Body of pancreas (tissue), 4 donors: ENCODE measurements around the gene SEC14L2. TPM values are rescaled to one million over a fixed set of nuclear protein-coding genes. Genes with fewer than 3 reads are reported as not detected.

Experiments
- ATAC-seq: fragments of 150-250 bp; one replicate; pipeline ENCODE4 v1.9.1; 2016
- DNase-seq, 4 donors: peaks; one replicate each; pipeline ENCODE4 v3.0.0-alpha.2; 2019
- H3K27ac ChIP-seq, 4 donors: fragments of 200-600 bp; sonication (generic); 1 replicate in 3 of 4; 2 replicates in 1 of 4; pipeline versions ENCODE4 v1.5.1 to v1.6.1; 2016 to 2019; ENCODE audit warnings: mild to moderate bottlenecking in 1 of 4, mixed read lengths in 1 of 4, moderate library complexity in 1 of 4
- H3K27me3 ChIP-seq, 2 donors: fragments of 200-600 bp; sonication (generic); one replicate each; pipeline ENCODE4 v1.6.0; 2016; ENCODE audit warnings: mild to moderate bottlenecking in 1 of 2
- H3K36me3 ChIP-seq, 2 donors: fragments of 200-600 bp; sonication (generic); replicated peaks in 1 of 2; 2 replicates each; pipeline ENCODE4 v1.5.1; 2016; ENCODE audit warnings: low read depth in 2 of 2; ENCODE audit not compliant: insufficient read depth in 1 of 2
- H3K4me1 ChIP-seq: fragments of 200-600 bp; sonication (generic); one replicate; pipeline ENCODE4 v1.6.0; 2016
- H3K4me3 ChIP-seq, 2 donors: fragments of 200-600 bp; sonication (generic); 1 replicate in 1 of 2; 2 replicates in 1 of 2; pipeline ENCODE4 v1.5.1; 2016 to 2019
- H3K9me3 ChIP-seq, 3 donors: fragments of 200-600 bp; sonication (generic); 1 replicate in 2 of 3; 2 replicates in 1 of 3; pipeline ENCODE4 v1.5.1; 2016
- POLR2A ChIP-seq, 3 donors: fragments of 450-650 bp; IDR thresholded peaks; one replicate each; pipeline ENCODE4 v1.6.1; 2016; ENCODE audit warnings: antibody characterized with exemption in 3 of 3, mild to moderate bottlenecking in 2 of 3
- WGBS, 2 donors: methylation state at CpG; one replicate each; pipeline ENCODE4 v1.1.5; 2017; 5-methylcytosine and 5-hydroxymethylcytosine counted together
- intact Hi-C: fragments of 100-400 bp; cut with DNase I; formaldehyde crosslinking; loops from one replicate; pipeline ENCODE4 v1.15.1; 2023
- total RNA-seq, 2 donors: library from RNA; depleted of rRNA; stranded (reverse); fragments of >200 nt; gene quantifications; one replicate each; pipeline ENCODE4 v1.1.0, GENCODE V29; 2016
- TF ChIP-seq, protein P1 (sequence below), 7 experiments: fragments of 450-650 bp in 4 of 7; fragments of 200-600 bp in 3 of 7; sonication (generic) in 3 of 7; IDR thresholded peaks; one replicate each; pipeline ENCODE4 v1.5.1; 2016 to 2019; ENCODE audit warnings: antibody characterized with exemption in 7 of 7

The SEC14L2 gene
- total RNA-seq, 2 donors from 2014 or later, result 0.33 to 3.9 TPM

DNA sequence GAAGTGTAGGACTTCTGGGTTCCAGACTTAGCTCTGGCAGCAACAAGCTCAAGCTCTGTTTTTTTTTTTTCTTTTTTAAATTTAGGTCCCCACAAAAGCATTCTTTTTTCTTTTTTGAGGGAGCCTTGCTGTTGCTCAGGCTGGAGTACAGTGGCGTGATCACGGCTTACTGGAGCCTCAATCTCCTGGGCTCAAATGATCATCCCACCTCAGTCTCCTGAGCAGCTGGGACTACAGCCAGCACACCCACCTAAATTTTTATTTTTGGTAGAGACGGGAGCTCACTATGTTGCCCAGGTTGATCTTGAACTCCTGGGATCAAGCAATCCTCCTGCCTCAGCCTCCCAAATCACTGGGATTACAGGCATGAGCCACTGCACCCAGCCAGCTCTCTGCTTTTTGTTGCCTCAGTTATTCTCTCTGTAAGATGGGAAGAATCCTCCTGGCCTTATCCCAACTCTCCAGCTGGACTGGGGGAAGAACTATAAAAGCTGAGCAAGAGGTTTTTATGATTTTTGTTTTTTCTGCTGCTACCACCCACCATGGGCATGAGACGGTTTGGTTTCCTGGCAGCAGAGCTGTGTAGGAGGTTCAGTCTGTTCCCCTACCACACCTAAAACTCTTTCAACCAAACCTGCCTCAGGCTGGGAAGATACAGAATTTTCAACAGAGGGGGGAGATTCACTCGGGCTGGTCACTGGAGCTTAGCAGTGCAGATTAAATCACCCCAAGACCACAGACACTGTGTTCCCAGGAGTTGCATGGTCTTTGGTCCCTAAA lies 17.1 kb downstream of the SEC14L2 start:
- Histone ChIP-seq H3K27me3 (no peaks in the 10 kb centered on the region), H3K27ac (no peak overlapping the region), H3K4me3 (no peak overlapping the region), H3K4me1 (peaks cover 5% of the 10 kb centered on the region), H3K9me3 (no peaks in the 10 kb centered on the region), H3K36me3 (peaks cover 0 to 2% of the 10 kb centered on the region in 2 donors)
- WGBS, 2 donors, result 89 to 90% methylated on average over 5 of the region's 5 CpGs
- intact Hi-C loops, result no loop called here
- no peak for TF ChIP-seq POLR2A (IDR thresholded peaks at IDR 0.05)
- TF ChIP-seq, protein P1, sequence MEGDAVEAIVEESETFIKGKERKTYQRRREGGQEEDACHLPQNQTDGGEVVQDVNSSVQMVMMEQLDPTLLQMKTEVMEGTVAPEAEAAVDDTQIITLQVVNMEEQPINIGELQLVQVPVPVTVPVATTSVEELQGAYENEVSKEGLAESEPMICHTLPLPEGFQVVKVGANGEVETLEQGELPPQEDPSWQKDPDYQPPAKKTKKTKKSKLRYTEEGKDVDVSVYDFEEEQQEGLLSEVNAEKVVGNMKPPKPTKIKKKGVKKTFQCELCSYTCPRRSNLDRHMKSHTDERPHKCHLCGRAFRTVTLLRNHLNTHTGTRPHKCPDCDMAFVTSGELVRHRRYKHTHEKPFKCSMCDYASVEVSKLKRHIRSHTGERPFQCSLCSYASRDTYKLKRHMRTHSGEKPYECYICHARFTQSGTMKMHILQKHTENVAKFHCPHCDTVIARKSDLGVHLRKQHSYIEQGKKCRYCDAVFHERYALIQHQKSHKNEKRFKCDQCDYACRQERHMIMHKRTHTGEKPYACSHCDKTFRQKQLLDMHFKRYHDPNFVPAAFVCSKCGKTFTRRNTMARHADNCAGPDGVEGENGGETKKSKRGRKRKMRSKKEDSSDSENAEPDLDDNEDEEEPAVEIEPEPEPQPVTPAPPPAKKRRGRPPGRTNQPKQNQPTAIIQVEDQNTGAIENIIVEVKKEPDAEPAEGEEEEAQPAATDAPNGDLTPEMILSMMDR (IDR thresholded peaks at IDR 0.05), result no peak
- DNase-seq (no peak), ATAC-seq (no peak)

DNA sequence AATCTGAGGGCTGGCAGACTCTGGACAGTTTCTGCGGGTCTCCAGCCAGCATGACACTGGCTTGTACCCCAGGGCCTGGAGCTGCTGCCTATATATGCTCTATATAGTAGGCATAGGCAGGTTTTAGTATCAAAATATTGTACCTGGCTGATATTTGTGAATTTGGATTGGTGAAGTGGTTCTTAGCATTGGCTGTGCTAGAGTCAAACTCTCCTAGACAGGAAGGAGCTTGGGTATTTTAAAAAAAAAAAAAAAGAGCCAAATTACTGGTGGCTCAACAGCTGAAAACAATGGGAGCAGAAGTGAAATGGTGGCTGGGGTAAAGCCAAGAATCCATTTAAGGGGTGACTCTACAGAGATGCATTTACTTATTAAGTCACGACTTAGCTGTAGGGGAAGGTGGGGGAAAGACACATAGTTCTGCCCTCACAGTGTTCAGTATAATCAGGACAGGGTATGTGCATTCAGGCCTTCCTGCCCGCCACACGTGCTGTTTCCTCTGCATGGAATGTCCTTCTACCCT lies 17.8 kb downstream of the SEC14L2 start:
- Histone ChIP-seq H3K27ac (no peak overlapping the region), H3K4me1 (peaks cover 10% of the 10 kb centered on the region), H3K36me3 (peaks cover 0 to 2% of the 10 kb centered on the region in 2 donors), H3K9me3 (no peaks in the 10 kb centered on the region), H3K27me3 (no peaks in the 10 kb centered on the region), H3K4me3 (no peak overlapping the region)
- no peak for TF ChIP-seq POLR2A (IDR thresholded peaks at IDR 0.05)
- TF ChIP-seq, protein P1 (IDR thresholded peaks at IDR 0.05), result no peak
- intact Hi-C loops, result no loop called here
- DNase-seq, result no peak
- 88 to 89% methylated on average over 4 of the region's 4 CpGs for WGBS, 2 donors
- ATAC-seq, result no peak

DNA sequence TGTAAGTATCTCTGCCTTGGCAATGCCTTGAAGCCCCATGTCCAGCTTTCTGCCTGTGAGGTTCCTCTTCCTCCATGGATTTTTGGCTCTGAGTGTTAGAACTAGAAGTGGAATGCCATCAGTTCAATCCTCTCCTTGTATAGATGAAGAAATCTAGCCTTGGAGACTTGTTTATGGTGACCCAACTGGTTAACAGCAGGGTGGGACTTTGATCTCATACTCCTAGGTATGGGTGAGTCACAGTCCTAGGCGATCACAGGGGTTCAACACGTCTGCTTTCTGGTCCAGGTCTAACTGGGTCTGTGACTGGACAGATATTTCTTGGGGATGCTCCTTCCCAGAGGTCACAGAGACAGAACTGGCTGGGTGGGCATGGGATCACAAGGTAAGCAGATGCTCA lies 19.6 kb downstream of the SEC14L2 start:
- no peak for ATAC-seq
- H3K4me1 ChIP-seq, result peaks cover 10% of the 10 kb centered on the region

DNA sequence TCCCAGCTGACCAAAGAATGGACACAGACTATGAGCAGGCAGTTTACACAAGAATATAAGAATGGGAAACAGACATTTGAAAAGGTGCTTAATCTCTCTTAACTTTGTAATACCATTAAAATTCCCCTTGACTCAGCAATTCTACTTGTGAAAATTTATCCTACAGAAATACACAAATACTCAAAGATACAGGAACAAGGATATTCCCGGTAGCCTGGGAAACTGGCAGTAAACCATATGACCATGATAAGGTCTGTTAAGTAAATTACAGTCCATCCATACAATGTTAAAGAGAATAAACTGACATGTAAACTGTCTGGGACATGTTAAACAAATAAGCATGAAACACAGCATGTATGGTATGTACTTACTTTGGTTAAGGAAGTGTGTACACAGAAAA lies 20.0 kb downstream of the SEC14L2 start:
- Histone ChIP-seq H3K4me3 (no peak overlapping the region), H3K27me3 (no peaks in the 10 kb centered on the region), H3K9me3 (no peaks in the 10 kb centered on the region), H3K27ac (no peak overlapping the region), H3K36me3 (peaks cover 0 to 2% of the 10 kb centered on the region in 2 donors), H3K4me1 (peaks cover 13% of the 10 kb centered on the region)
- WGBS, 2 donors, result 30 to 38% methylated on average over 1 of the region's 1 CpG
- intact Hi-C loops, result no loop called here
- TF ChIP-seq, protein P1 (IDR thresholded peaks at IDR 0.05), result no peak
- TF ChIP-seq POLR2A (IDR thresholded peaks at IDR 0.05), result no peak
- DNase-seq (no peak), ATAC-seq (no peak)

More for the DNA sequence above, 19.6 kb downstream of the SEC14L2 start:
- TF ChIP-seq, protein P1 (IDR thresholded peaks at IDR 0.05), result no peak
- TF ChIP-seq POLR2A (IDR thresholded peaks at IDR 0.05), result no peak
- 61 to 75% methylated on average over 2 of the region's 2 CpGs for WGBS, 2 donors
- Histone ChIP-seq H3K27ac (no peak overlapping the region), H3K27me3 (no peaks in the 10 kb centered on the region), H3K4me3 (no peak overlapping the region), H3K36me3 (peaks cover 0 to 2% of the 10 kb centered on the region in 2 donors), H3K9me3 (no peaks in the 10 kb centered on the region)
- intact Hi-C loops, result no loop called here
- DNase-seq, result no peak
